ENCODE data around the gene CNOT6.
A peak's percentile ranks its signal among the peaks of the same experiment; 100 is the strongest.
"Not testable (repeated sequence)": the region's sequence is repeated elsewhere in the genome, so short reads cannot be mapped to it uniquely, and the experiment has no call there.

CNOT6 gene

DNA sequence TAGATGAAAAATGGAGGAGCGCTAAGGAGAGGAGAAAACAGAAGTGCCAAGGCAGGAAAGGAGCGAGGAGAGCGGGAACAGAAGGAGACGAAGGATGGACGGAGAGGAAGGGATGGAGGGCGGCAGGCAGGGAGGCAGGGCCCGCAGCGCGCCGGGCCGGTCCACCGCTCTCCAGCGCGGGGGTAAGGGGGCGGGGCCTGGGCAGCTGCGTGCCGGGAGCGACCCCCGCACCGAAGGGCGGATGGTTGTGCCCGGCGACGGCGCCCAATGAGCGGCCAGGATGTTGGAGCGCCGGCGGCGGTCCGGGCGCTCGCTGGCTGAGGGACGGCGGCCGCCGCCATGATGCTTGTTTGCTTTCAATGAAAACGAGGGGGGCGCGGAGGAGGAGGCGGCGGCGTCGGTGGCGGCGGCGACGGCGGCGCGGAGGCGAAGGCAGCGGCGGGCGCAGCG, at the start of gene CNOT6:
CNOT6 (plus strand) TSS at position 320 of the 450 bp plus-strand sequence. CDS start 34,898 bp downstream, outside the sequence.
- peak within 1 kb of the TSS; percentile 90 for H3K27ac ChIP-seq
- TF ChIP-seq, protein P1, sequence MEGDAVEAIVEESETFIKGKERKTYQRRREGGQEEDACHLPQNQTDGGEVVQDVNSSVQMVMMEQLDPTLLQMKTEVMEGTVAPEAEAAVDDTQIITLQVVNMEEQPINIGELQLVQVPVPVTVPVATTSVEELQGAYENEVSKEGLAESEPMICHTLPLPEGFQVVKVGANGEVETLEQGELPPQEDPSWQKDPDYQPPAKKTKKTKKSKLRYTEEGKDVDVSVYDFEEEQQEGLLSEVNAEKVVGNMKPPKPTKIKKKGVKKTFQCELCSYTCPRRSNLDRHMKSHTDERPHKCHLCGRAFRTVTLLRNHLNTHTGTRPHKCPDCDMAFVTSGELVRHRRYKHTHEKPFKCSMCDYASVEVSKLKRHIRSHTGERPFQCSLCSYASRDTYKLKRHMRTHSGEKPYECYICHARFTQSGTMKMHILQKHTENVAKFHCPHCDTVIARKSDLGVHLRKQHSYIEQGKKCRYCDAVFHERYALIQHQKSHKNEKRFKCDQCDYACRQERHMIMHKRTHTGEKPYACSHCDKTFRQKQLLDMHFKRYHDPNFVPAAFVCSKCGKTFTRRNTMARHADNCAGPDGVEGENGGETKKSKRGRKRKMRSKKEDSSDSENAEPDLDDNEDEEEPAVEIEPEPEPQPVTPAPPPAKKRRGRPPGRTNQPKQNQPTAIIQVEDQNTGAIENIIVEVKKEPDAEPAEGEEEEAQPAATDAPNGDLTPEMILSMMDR (conservative IDR thresholded peaks at IDR 0.05): no peak
- TF ChIP-seq ZFX (IDR thresholded peaks at IDR 0.05): no peak

DNA sequence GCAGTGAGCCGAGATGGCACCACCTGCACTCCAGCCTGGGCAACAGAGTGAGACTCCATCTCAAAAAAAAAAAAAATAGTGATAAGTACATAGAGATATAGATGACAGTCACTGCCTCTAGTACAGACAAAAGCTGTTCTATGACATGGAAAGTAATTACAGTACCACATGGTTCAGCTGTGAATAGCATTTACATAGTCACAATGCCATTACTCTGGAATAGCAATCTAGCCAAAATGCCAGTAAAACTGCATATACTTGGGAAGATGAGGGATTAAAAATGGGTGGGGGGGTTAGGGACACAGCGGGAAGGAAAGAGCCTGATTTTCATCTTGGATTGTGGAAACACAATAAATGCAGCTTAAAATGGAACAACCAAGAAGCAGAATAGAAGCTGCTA, 39.4 kb upstream of the CNOT6 start:
- H3K27ac ChIP-seq: no peak overlapping the region
- TF ChIP-seq, protein P1 (conservative IDR thresholded peaks at IDR 0.05): no peak
- TF ChIP-seq ZFX (IDR thresholded peaks at IDR 0.05): no peak

DNA sequence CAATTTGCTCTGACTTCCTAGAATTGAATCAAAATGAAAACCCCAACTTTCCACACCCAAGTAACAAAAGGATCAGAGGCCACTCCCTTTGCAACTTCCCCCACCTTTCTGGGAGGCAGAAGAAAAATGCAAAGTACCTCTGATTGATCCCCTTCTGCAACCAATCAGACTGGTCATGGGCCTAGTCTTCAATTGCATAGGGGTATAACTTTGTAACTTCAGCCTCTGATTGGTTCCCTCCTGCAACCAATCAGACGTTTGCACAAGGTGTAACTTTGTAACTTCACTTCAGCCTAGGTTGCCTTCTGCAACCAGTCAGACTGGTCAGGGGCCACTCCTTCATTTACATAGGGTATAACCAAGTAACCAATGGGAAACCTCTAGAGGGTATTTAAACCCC, 38.3 kb upstream of the CNOT6 start:
- TF ChIP-seq ZFX (IDR thresholded peaks at IDR 0.05): no peak
- H3K27ac ChIP-seq: no peak overlapping the region

DNA sequence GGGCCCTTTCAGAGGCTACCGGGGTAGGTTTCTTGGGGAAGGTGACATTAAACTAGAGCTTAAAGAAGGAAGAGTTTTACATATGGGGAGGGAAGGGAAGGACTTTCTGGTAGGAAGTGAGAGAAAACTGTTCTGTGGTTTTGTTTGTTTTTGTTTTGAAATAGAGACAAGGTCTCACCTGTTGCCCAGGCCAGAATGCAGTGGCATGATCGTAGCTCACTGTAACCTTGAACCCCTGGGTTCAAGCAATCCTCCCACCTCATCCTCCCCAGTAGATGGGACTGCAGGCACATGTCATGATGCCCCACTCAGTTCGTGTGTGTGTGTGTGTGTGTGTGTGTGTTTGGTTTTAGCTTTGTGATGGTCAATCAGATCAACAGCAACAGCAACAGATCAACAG, 37.4 kb upstream of the CNOT6 start:
- TF ChIP-seq, protein P1 (conservative IDR thresholded peaks at IDR 0.05): no peak
- no peak for TF ChIP-seq ZFX (IDR thresholded peaks at IDR 0.05)
- no peak overlapping the region for H3K27ac ChIP-seq

DNA sequence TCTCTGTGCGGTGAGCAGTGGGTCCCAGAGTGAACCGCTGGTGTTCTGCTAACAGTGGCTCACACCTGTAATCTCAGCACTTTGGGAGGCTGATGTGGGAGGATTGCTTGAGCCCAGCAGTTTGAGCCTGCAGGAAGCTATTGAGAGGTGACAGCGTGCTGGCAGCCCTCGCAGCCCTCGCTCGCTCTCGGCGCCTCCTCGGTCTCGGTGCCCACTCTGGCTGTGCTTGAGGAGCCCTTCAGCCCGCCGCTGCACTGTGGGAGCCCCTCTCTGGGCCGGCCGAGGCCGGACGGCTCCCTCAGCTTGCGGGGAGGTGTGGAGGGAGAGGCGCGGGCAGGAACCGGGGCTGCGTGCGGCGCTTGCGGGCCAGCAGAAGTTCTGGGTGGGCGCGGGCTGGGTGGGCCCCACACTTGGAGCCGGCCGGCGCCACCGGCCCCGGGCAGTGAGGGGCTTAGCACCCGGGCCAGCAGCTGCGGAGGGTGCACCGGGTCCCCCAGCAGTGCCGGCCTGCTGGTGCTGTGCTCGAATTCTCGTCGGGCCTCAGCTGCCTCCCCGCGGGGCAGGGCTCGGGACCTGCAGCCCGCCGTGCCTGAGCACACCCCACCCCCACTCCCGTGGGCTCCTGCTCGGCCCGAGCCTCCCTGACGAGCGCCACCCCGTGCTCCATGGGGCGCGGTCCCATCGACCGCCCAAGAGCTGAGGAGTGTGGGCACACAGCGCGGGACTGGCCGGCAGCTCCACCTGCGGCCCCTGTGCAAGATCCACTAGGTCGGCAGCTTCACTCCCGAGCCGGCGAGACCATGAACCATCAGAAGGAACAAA, 35.1 kb upstream of the CNOT6 start:
- not testable (repeated sequence) for H3K27ac ChIP-seq

DNA sequence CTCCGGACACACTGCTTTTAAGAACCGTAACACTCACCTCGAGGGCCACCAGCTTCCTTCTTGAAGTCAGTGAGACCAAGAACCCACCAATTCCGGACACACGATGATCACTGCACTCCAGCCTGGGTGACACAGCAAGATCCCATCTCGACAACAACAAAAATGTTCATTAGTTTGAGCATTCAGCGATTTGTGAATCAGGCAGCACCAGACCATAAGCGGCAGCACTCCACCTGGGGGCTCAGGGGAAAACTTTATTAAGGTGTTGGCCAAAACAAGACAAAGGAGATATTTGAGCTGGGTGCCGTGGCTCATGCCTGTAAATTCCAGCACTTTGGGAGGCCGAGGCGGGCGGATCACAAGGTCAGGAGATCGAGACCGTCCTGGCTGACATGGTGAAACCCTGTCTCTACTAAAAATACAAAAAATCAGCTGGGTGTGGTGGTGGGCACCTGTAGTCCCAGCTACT, 34.5 kb upstream of the CNOT6 start:
- H3K27ac ChIP-seq: not testable (repeated sequence)

DNA sequence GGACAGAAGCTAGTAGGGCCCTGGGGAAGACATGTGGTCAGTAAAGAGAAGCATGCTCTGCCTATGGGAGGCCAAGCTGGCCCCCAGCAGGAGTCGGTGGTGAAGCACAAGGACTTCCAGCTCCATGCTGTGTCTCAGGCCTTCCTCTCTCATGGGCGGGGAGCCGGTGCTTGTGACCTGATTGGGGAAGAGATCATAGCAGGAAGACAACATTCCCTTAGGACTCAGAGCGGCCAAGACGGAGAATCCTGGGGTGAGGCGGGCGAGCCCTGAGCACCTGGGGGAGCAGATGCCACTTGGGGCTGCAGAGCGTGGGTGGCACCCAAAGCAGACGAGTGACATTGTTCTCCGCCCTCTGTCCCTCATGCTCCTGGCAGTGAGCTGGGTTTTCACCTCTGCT, 33.3 kb upstream of the CNOT6 start:
- TF ChIP-seq ZFX (IDR thresholded peaks at IDR 0.05): no peak
- TF ChIP-seq, protein P1 (conservative IDR thresholded peaks at IDR 0.05): no peak
- no peak overlapping the region for H3K27ac ChIP-seq

DNA sequence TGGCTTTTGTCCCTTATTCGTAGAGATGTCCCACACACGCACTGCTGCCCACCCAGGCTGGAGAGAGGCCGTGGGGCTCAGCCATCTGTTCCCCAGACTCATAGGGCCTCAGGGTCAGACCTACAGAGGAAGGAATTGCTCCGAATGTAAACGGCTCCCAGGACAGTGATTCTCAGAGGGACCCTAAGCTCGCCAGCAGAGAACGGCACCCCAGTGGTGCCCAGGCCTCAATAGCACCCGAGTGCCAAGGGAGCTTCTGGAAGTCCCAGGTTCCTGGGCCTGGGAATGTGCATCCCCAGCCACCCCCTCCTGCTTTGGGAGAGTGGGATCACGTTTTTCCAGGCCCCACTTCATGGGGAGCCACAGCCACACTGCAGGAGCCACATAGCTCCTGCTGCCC, 32.9 kb upstream of the CNOT6 start:
- no peak for TF ChIP-seq ZFX (IDR thresholded peaks at IDR 0.05)
- TF ChIP-seq, protein P1 (conservative IDR thresholded peaks at IDR 0.05): no peak
- H3K27ac ChIP-seq: no peak overlapping the region

DNA sequence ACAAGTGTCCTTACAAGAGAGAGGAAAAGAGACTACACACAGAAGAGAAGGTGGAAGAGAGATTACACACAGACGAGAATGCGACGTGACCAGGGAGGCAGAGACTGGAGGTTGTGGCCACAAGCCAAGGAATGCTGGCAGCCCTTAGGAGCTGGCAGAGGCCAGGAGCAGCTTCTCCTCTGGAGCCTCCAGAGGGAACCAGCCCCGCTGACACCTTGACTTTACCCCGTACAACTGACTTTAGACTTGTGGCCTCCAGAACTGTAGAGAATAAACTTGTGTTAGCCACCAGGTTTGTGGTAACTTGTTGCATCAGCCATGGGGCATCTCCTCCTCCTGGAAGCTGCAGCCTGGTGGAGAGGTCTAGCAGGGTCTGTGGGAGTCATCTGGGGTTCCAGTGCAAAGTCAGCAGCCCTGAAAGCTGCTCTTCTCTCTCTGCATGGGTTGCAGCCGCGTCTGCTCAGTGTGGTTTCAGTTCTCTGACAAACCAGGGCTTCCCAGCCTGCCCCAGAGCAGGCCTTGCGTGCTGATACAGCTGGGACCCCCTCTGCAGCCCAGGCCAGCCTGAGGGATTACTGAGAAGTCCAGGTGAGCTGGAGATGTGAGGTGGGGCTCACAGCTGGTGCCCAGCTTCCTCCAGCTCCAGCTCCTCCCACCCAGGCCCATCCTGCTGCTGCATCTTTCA, 30.8 kb upstream of the CNOT6 start:
- TF ChIP-seq, protein P1 (conservative IDR thresholded peaks at IDR 0.05): no peak
- no peak for TF ChIP-seq ZFX (IDR thresholded peaks at IDR 0.05)
- H3K27ac ChIP-seq: no peak overlapping the region
